ENCODE measurements around the gene PAPPA2.

DNA sequence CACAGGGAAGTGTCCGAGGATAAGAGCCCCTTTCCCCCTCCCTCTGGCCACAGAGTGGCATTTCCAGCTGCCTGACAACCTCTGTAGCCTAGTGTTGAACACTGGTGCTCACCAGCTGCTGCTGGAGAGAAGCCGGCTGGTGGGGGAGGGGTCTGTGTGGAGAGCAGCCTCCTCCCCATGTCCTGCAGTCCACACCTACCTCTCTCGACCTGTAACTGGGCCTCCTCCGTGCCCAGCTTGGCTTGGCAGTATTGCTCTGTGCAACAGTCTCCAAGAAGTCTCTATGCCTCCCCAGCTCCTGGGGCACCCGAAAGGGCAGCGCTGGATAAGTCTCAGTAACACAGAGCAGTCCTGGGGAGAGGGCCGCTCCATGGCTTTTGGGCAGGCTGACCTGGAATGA, 17.0 kb downstream of the PAPPA2 start:
- TF ChIP-seq, protein P1, sequence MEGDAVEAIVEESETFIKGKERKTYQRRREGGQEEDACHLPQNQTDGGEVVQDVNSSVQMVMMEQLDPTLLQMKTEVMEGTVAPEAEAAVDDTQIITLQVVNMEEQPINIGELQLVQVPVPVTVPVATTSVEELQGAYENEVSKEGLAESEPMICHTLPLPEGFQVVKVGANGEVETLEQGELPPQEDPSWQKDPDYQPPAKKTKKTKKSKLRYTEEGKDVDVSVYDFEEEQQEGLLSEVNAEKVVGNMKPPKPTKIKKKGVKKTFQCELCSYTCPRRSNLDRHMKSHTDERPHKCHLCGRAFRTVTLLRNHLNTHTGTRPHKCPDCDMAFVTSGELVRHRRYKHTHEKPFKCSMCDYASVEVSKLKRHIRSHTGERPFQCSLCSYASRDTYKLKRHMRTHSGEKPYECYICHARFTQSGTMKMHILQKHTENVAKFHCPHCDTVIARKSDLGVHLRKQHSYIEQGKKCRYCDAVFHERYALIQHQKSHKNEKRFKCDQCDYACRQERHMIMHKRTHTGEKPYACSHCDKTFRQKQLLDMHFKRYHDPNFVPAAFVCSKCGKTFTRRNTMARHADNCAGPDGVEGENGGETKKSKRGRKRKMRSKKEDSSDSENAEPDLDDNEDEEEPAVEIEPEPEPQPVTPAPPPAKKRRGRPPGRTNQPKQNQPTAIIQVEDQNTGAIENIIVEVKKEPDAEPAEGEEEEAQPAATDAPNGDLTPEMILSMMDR (conservative IDR thresholded peaks at IDR 0.05 in 1 of 2, IDR thresholded peaks at IDR 0.05 in 1 of 2; ENCODE audit: low read depth in 1 of 2, low read length in 2 of 2), result no peak
- no peak for TF ChIP-seq EZH2 (IDR thresholded peaks at IDR 0.05; ENCODE audit: low read length, missing control alignments)

All from fibroblast of lung (primary cell).